ENCODE measurements around the gene AGPAT1. TPM values are rescaled to one million over a fixed set of nuclear protein-coding genes. Genes with fewer than 3 reads are reported as not detected.

Gene AGPAT1
- total RNA-seq, 2 experiments from 2014 or later = 30.4 to 30.5 TPM

GRCh38 chr6:32184084-32184640 is 8.3 kb upstream of the AGPAT1 start, which contains the start of gene AGER:
Gene AGER (minus strand): TSS chr6:32184253. CDS start chr6:32184222, 31 bp downstream.
- POLR2A ChIA-PET = no interaction called here
- Mint-ChIP-seq H3K9me3 (ENCODE audit: low read depth) (no peaks in the 10 kb centered on the region), H3K27me3 (no peaks in the 10 kb centered on the region), H3K36me3 (ENCODE audit: low read depth) (peaks cover 67% of the 10 kb centered on the region), H3K4me1 (peaks cover 74% of the 10 kb centered on the region), H3K27ac (peak within 1 kb of the TSS; percentile 69), H3K4me3 (no peak within 1 kb of the TSS)
- DNase-seq = no peak
- no peak for ATAC-seq
- intact Hi-C loops (cut with DNase I, micrococcal nuclease) = no loop called here
- CTCF ChIA-PET = no interaction called here

- Mint-ChIP-seq H3K9me3 (ENCODE audit: low read depth) (no peaks in the 10 kb centered on the region), H3K27me3 (no peaks in the 10 kb centered on the region), H3K27ac (peak overlapping the region; percentile 69), H3K36me3 (ENCODE audit: low read depth) (peaks cover 67% of the 10 kb centered on the region), H3K4me1 (peaks cover 74% of the 10 kb centered on the region), H3K4me3 (no peak overlapping the region)
- DNase-seq (no peak), ATAC-seq (no peak)
- POLR2A ChIA-PET = interaction anchor here (1.2 to 1.7 kb wide), 2 partner anchors 9 to 12 kb away, joined by 5 to 9 read pairs; partner anchors contain the start of gene GPSM3
- intact Hi-C loops (cut with DNase I, micrococcal nuclease) = no loop called here
- CTCF ChIA-PET = no interaction called here
Observed at GRCh38 chr6:32183483-32184083, 7.7 kb upstream of the AGPAT1 start.

GRCh38 chr6:32183030-32183429 is 7.1 kb upstream of the AGPAT1 start:
- intact Hi-C loops (cut with DNase I, micrococcal nuclease) = no loop called here
- POLR2A ChIA-PET = interaction anchor here (1.2 to 1.7 kb wide), 2 partner anchors 9 to 12 kb away, joined by 5 to 9 read pairs; partner anchors contain the start of gene GPSM3
- no peaks in the 10 kb centered on the region for H3K9me3 Mint-ChIP-seq (ENCODE audit: low read depth)
- H3K27ac Mint-ChIP-seq = peak overlapping the region; percentile 69
- H3K4me3 Mint-ChIP-seq = no peak overlapping the region
- DNase-seq = no peak
- ATAC-seq = no peak
- peaks cover 68% of the 10 kb centered on the region for H3K4me1 Mint-ChIP-seq
- no peaks in the 10 kb centered on the region for H3K27me3 Mint-ChIP-seq
- peaks cover 63% of the 10 kb centered on the region for H3K36me3 Mint-ChIP-seq (ENCODE audit: low read depth)
- CTCF ChIA-PET = no interaction called here

GRCh38 chr6:32182555-32182981 is 6.7 kb upstream of the AGPAT1 start:
- Mint-ChIP-seq H3K4me1 (peaks cover 64% of the 10 kb centered on the region), H3K4me3 (no peak overlapping the region), H3K36me3 (ENCODE audit: low read depth) (peaks cover 59% of the 10 kb centered on the region), H3K27ac (peak overlapping the region; percentile 69), H3K27me3 (no peaks in the 10 kb centered on the region), H3K9me3 (ENCODE audit: low read depth) (no peaks in the 10 kb centered on the region)
- CTCF ChIA-PET = no interaction called here
- ATAC-seq (no peak), DNase-seq (no peak)
- intact Hi-C loops (cut with DNase I, micrococcal nuclease) = no loop called here
- POLR2A ChIA-PET = interaction anchor here (1.2 to 1.7 kb wide), 2 partner anchors 10 to 13 kb away, joined by 5 to 9 read pairs; partner anchors contain the start of gene GPSM3

GRCh38 chr6:32181915-32182529 is 6.1 kb upstream of the AGPAT1 start:
- CTCF ChIA-PET = no interaction called here
- POLR2A ChIA-PET = interaction anchor here (1.2 to 1.7 kb wide), 2 partner anchors 10 to 13 kb away, joined by 5 to 9 read pairs; partner anchors contain the start of gene GPSM3
- no peaks in the 10 kb centered on the region for H3K27me3 Mint-ChIP-seq
- H3K4me1 Mint-ChIP-seq = peaks cover 63% of the 10 kb centered on the region
- no peaks in the 10 kb centered on the region for H3K9me3 Mint-ChIP-seq (ENCODE audit: low read depth)
- peak overlapping the region; percentile 19 for H3K27ac Mint-ChIP-seq
- H3K4me3 Mint-ChIP-seq = no peak overlapping the region
- peaks cover 53% of the 10 kb centered on the region for H3K36me3 Mint-ChIP-seq (ENCODE audit: low read depth)
- intact Hi-C loops (cut with DNase I, micrococcal nuclease) = no loop called here
- no peak for DNase-seq
- no peak for ATAC-seq

- H3K36me3 Mint-ChIP-seq (ENCODE audit: low read depth) = peaks cover 46% of the 10 kb centered on the region
- peak overlapping the region; percentile 58 for H3K27ac Mint-ChIP-seq
- no peaks in the 10 kb centered on the region for H3K9me3 Mint-ChIP-seq (ENCODE audit: low read depth)
- H3K4me1 Mint-ChIP-seq = peaks cover 63% of the 10 kb centered on the region
- no peaks in the 10 kb centered on the region for H3K27me3 Mint-ChIP-seq
- ATAC-seq = no peak
- intact Hi-C loops (cut with DNase I, micrococcal nuclease) = no loop called here
- DNase-seq = no peak
- ChIA-PET POLR2A (no interaction called here), CTCF (no interaction called here)
- no peak overlapping the region for H3K4me3 Mint-ChIP-seq
Observed at GRCh38 chr6:32181148-32181702, 5.3 kb upstream of the AGPAT1 start.

- Mint-ChIP-seq H3K27ac (peak overlapping the region; percentile 98), H3K4me1 (peaks cover 58% of the 10 kb centered on the region), H3K9me3 (ENCODE audit: low read depth) (no peaks in the 10 kb centered on the region), H3K36me3 (ENCODE audit: low read depth) (peaks cover 37% of the 10 kb centered on the region), H3K27me3 (no peaks in the 10 kb centered on the region), H3K4me3 (peak overlapping the region; percentile 92)
- ChIA-PET POLR2A (interaction anchor here (0.7 kb wide), 1 partner anchor 9 kb away, joined by 3 read pairs; no protein-coding TSS in a partner anchor), CTCF (interaction anchor here (0.7 to 1.4 kb wide), 2 partner anchors 10 to 12 kb away, joined by 3 read pairs; partner anchors contain the start of gene PBX2)
- no peak for ATAC-seq
- no peak for DNase-seq
- intact Hi-C loops (cut with DNase I, micrococcal nuclease) = loop anchor here (2.0 to 5.0 kb wide), 9 partner anchors 443 to 1623 kb away; partner anchors contain the start of genes HSD17B8 (in 2 of the 2), PSMB8 (in 2 of the 2), RXRB (in 2 of the 2) and SLC39A7 (in 2 of the 2)
Observed at GRCh38 chr6:32179766-32180405, 4.0 kb upstream of the AGPAT1 start.

- ATAC-seq (no peak), DNase-seq (no peak)
- intact Hi-C loops (cut with DNase I, micrococcal nuclease) = loop anchor here (1.0 to 5.0 kb wide), 16 partner anchors 12 to 1621 kb away; partner anchors contain the start of genes HSD17B8 (in 2 of the 2), PSMB8 (in 2 of the 2), RXRB (in 2 of the 2) and SLC39A7 (in 2 of the 2)
- Mint-ChIP-seq H3K36me3 (ENCODE audit: low read depth) (peaks cover 34% of the 10 kb centered on the region), H3K27ac (peak overlapping the region; percentile 98), H3K4me3 (peak overlapping the region; percentile 92), H3K9me3 (ENCODE audit: low read depth) (no peaks in the 10 kb centered on the region), H3K27me3 (no peaks in the 10 kb centered on the region), H3K4me1 (peaks cover 68% of the 10 kb centered on the region)
- ChIA-PET CTCF (interaction anchor here (0.7 to 1.4 kb wide), 4 partner anchors 11 to 1084 kb away, joined by 3 read pairs; partner anchors contain the start of gene PBX2), POLR2A (interaction anchor here (0.6 to 0.7 kb wide), 3 partner anchors 10 to 517 kb away, joined by 3 to 5 read pairs (median 3); partner anchors contain the start of gene ATF6B)
Observed at GRCh38 chr6:32178547-32179440, 2.9 kb upstream of the AGPAT1 start.

- DNase-seq = peak; percentile 96
- H3K27ac Mint-ChIP-seq = peak within 1 kb of the TSS; percentile 98
- H3K36me3 Mint-ChIP-seq (ENCODE audit: low read depth) = peaks cover 28% of the 10 kb centered on the region
- ChIA-PET CTCF (interaction anchor here (0.6 to 1.4 kb wide), 4 partner anchors 15 to 665 kb away, joined by 3 to 5 read pairs (median 4); partner anchors contain the start of gene GPSM3), POLR2A (interaction anchor here (0.8 to 1.4 kb wide), 5 partner anchors 13 to 794 kb away, joined by 3 to 7 read pairs (median 4); partner anchors contain the start of genes ATF6B, PSMB9 and TAP1)
- intact Hi-C loops (cut with DNase I, micrococcal nuclease) = loop anchor here (1.0 to 5.0 kb wide), 20 partner anchors 12 to 1621 kb away; partner anchors contain the start of genes HSD17B8 (in 2 of the 2), PPT2 (in 2 of the 2), PSMB8 (in 2 of the 2) and RXRB (in 2 of the 2)
- H3K9me3 Mint-ChIP-seq (ENCODE audit: low read depth) = no peaks in the 10 kb centered on the region
- peak within 1 kb of the TSS; percentile 92 for H3K4me3 Mint-ChIP-seq
- no peaks in the 10 kb centered on the region for H3K27me3 Mint-ChIP-seq
- H3K4me1 Mint-ChIP-seq = peaks cover 70% of the 10 kb centered on the region
- ATAC-seq = peak; percentile 89
Observed at GRCh38 chr6:32177788-32178546, 2.1 kb upstream of the AGPAT1 start, which contains the start of gene RNF5. Gene RNF5 (plus strand): TSS chr6:32178405. CDS start chr6:32178512, 107 bp downstream.
